NCI-H526 (cell line): Measurements from ENCODE around the gene BPIFB6.

Experiments used
- DNase-seq, 2 experiments: peaks; one replicate each; lab custom pipeline; 2025; lab: John Stamatoyannopoulos, UW

BPIFB6 gene

GRCh38 chr20:33016581-33017109 is 14.8 kb upstream of the BPIFB6 start:
- no peak for DNase-seq

GRCh38 chr20:33017542-33017941 is 13.9 kb upstream of the BPIFB6 start:
- no peak for DNase-seq

- no peak for DNase-seq
Observed at GRCh38 chr20:33018169-33018931, 13.1 kb upstream of the BPIFB6 start.

GRCh38 chr20:33019465-33020277 is 11.8 kb upstream of the BPIFB6 start:
- no peak for DNase-seq

GRCh38 chr20:33020278-33021161 is 10.9 kb upstream of the BPIFB6 start:
- no peak for DNase-seq

- no peak for DNase-seq
Observed at GRCh38 chr20:33021879-33022278, 9.6 kb upstream of the BPIFB6 start.

GRCh38 chr20:33022289-33022688 is 9.2 kb upstream of the BPIFB6 start:
- no peak for DNase-seq

GRCh38 chr20:33022694-33023438 is 8.6 kb upstream of the BPIFB6 start:
- DNase-seq = no peak

- no peak for DNase-seq
Observed at GRCh38 chr20:33023439-33024242, 7.8 kb upstream of the BPIFB6 start.

GRCh38 chr20:33024243-33024560 is 7.2 kb upstream of the BPIFB6 start:
- DNase-seq = no peak

- no peak for DNase-seq
Observed at GRCh38 chr20:33024609-33025317, 6.7 kb upstream of the BPIFB6 start.

GRCh38 chr20:33025318-33025876 is 6.1 kb upstream of the BPIFB6 start:
- DNase-seq = no peak

- no peak for DNase-seq
Observed at GRCh38 chr20:33026072-33026778, 5.2 kb upstream of the BPIFB6 start.

GRCh38 chr20:33026779-33027759 is 4.4 kb upstream of the BPIFB6 start:
- no peak for DNase-seq

GRCh38 chr20:33027769-33028751 is 3.4 kb upstream of the BPIFB6 start:
- DNase-seq = no peak

GRCh38 chr20:33028875-33029274 is 2.6 kb upstream of the BPIFB6 start:
- no peak for DNase-seq

- DNase-seq = no peak
Observed at GRCh38 chr20:33030076-33030475, 1.4 kb upstream of the BPIFB6 start.
